ENCODE measurements around the gene DUSP8. TPM values are rescaled to one million over a fixed set of nuclear protein-coding genes. Genes with fewer than 3 reads are reported as not detected.
A peak's percentile ranks its signal among the peaks of the same experiment; 100 is the strongest.

DUSP8 gene
- total and polyA plus RNA-seq, 9 of the 15 experiments (the other 6 are each of a cell fraction or from before 2014, with no cell fraction given): 0.14 to 2.0 (median 0.86) TPM; not detected in 2

GRCh38 chr11:1521382-1522080 lies 50.5 kb downstream of the DUSP8 start:
- intact Hi-C loops (cut with micrococcal nuclease) (no loop called here), in situ Hi-C loops (cut with MboI) (no loop called here)
- Histone ChIP-seq H3K4me2 (ENCODE audit: insufficient read depth, low read length) (peak overlapping the region; percentile 59), H4K20me1 (replicated peaks; ENCODE audit: control insufficient read depth, insufficient read depth, low read length) (peaks cover 51% of the 10 kb centered on the region), H3K9me3 (replicated peaks; ENCODE audit: control insufficient read depth, insufficient read depth, low read depth, low read length) (no peaks in the 10 kb centered on the region), H3K4me1 (replicated peaks in 1 of 2; ENCODE audit: control insufficient read depth in 2 of 2, insufficient read depth in 2 of 2, low read length in 2 of 2) (peaks cover 17 to 52% of the 10 kb centered on the region in 2 experiments), H3K4me3 (no peak overlapping the region), H3K79me2 (ENCODE audit: control insufficient read depth, insufficient read depth, low read length) (peaks cover 21% of the 10 kb centered on the region), H3K27ac (ENCODE audit: extremely low read depth, low read depth, low read length) (no peak overlapping the region), H3K9me1 (ENCODE audit: control insufficient read depth, insufficient read depth, low read length) (peaks cover 4% of the 10 kb centered on the region), H2AFZ (ENCODE audit: low read depth, low read length) (no peak overlapping the region), H3K9ac (ENCODE audit: insufficient read depth in 1 of 2, low read depth in 2 of 2, low read length in 2 of 2) (peak overlapping the region in 1 of 2 experiments; percentile 41; a peak in 2 of 4 replicates), H3K27me3 (ENCODE audit: control insufficient read depth in 2 of 2, insufficient read depth in 2 of 2, low read length in 2 of 2) (no peaks in the 10 kb centered on the region), H3K36me3 (ENCODE audit: control insufficient read depth, insufficient read depth, low read length) (no peaks in the 10 kb centered on the region)
- peak; percentile 19 for FAIRE-seq
- TF ChIP-seq ZNF324 (CRISPR knock-in tag; IDR thresholded peaks at IDR 0.05): no peak
- TF ChIP-seq, protein P1, sequence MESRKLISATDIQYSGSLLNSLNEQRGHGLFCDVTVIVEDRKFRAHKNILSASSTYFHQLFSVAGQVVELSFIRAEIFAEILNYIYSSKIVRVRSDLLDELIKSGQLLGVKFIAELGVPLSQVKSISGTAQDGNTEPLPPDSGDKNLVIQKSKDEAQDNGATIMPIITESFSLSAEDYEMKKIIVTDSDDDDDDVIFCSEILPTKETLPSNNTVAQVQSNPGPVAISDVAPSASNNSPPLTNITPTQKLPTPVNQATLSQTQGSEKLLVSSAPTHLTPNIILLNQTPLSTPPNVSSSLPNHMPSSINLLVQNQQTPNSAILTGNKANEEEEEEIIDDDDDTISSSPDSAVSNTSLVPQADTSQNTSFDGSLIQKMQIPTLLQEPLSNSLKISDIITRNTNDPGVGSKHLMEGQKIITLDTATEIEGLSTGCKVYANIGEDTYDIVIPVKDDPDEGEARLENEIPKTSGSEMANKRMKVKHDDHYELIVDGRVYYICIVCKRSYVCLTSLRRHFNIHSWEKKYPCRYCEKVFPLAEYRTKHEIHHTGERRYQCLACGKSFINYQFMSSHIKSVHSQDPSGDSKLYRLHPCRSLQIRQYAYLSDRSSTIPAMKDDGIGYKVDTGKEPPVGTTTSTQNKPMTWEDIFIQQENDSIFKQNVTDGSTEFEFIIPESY (CRISPR knock-in tag; IDR thresholded peaks at IDR 0.05): peak; percentile 66; the same call in 1 of the 2 replicates
- TF ChIP-seq SPI1 (IDR thresholded peaks at IDR 0.05; ENCODE audit: borderline replicate concordance, low read depth, low read length): 0 out of 2 replicates have a peak, but pooled peaks have one; percentile 0
- CTCF ChIA-PET (ENCODE audit: low intra/inter-chr PET ratio): interaction anchor here (0.6 kb wide), 1 partner anchor 25 kb away, joined by 3 read pairs; no protein-coding TSS in a partner anchor
- ATAC-seq: no peak
- 80% methylated on average over 21 of the region's 21 CpGs for WGBS (ENCODE audit: insufficient coverage, low coverage, missing lambda C conversion rate)
- POLR2A ChIA-PET: interaction anchor here (0.6 to 1.0 kb wide), 4 partner anchors 9 to 597 kb away, joined by 3 to 7 read pairs (median 4); no protein-coding TSS in a partner anchor
- no TSS peak for BruUV-seq (replicated peaks)
- no peak for DNase-seq (ENCODE audit: extremely low read depth in 1 of 4, low spot score in 3 of 4)
